Measurements from ENCODE around the gene ANKS1B. TPM values are rescaled to one million over a fixed set of nuclear protein-coding genes. Genes with fewer than 3 reads are reported as not detected.
A peak's percentile ranks its signal among the peaks of the same experiment; 100 is the strongest.
"Not testable (repeated sequence)": the region's sequence is repeated elsewhere in the genome, so short reads cannot be mapped to it uniquely, and the experiment has no call there.

Gene ANKS1B
- polyA plus RNA-seq, 12 donors, result 1.5 to 4.0 (median 2.7) TPM; not detected in 2

- DNase-seq, result no peak
Observed at GRCh38 chr12:99875081-99875480, 109.7 kb downstream of the ANKS1B start.

- no peak for DNase-seq
Observed at GRCh38 chr12:99870085-99870484, 114.7 kb downstream of the ANKS1B start.

GRCh38 chr12:99861731-99862130 is 123.0 kb downstream of the ANKS1B start:
- DNase-seq, result no peak

GRCh38 chr12:99859126-99859525 is 125.6 kb downstream of the ANKS1B start:
- no peak for DNase-seq

- no peak for DNase-seq
Observed at GRCh38 chr12:99852666-99853065, 132.1 kb downstream of the ANKS1B start.

GRCh38 chr12:99847936-99848335 is 136.8 kb downstream of the ANKS1B start:
- no peak for DNase-seq

GRCh38 chr12:99834710-99835109 is 150.0 kb downstream of the ANKS1B start:
- DNase-seq, result no peak

- DNase-seq, result no peak
Observed at GRCh38 chr12:99833397-99833796, 151.3 kb downstream of the ANKS1B start.

GRCh38 chr12:99824900-99825542 is 159.7 kb downstream of the ANKS1B start:
- peak; percentile 22 for DNase-seq

- no peak for DNase-seq
Observed at GRCh38 chr12:99822273-99822672, 162.5 kb downstream of the ANKS1B start.

- DNase-seq, result peak; percentile 11
Observed at GRCh38 chr12:99810718-99811593, 173.8 kb downstream of the ANKS1B start.

- DNase-seq, result no peak
Observed at GRCh38 chr12:99809909-99810308, 174.8 kb downstream of the ANKS1B start.

GRCh38 chr12:99806304-99806703 is 178.4 kb downstream of the ANKS1B start:
- DNase-seq, result no peak

GRCh38 chr12:99804715-99805114 is 180.0 kb downstream of the ANKS1B start:
- DNase-seq, result no peak

- DNase-seq, result no peak
Observed at GRCh38 chr12:99800605-99801004, 184.1 kb downstream of the ANKS1B start.

GRCh38 chr12:99797931-99798330 is 186.8 kb downstream of the ANKS1B start:
- DNase-seq, result not testable (repeated sequence)

- no peak for DNase-seq
Observed at GRCh38 chr12:99783421-99783820, 201.3 kb downstream of the ANKS1B start.

GRCh38 chr12:99772274-99772673 is 212.5 kb downstream of the ANKS1B start:
- no peak for DNase-seq

GRCh38 chr12:99771659-99772058 is 213.1 kb downstream of the ANKS1B start:
- no peak for DNase-seq

GRCh38 chr12:99769396-99769980 is 215.2 kb downstream of the ANKS1B start:
- no peak for DNase-seq

GRCh38 chr12:99768758-99769157 is 216.0 kb downstream of the ANKS1B start:
- DNase-seq, result no peak

- DNase-seq, result peak; percentile 4
Observed at GRCh38 chr12:99767809-99768208, 216.9 kb downstream of the ANKS1B start.

GRCh38 chr12:99766408-99766807 is 218.3 kb downstream of the ANKS1B start:
- DNase-seq, result no peak
